COR-L47 (cell line): ENCODE measurements around the gene KIF3B.
"Not testable (repeated sequence)": the region's sequence is repeated elsewhere in the genome, so short reads cannot be mapped to it uniquely, and the experiment has no call there.

ENCODE experiments used
- DNase-seq: peaks from one replicate; lab custom pipeline; 2025; lab: John Stamatoyannopoulos, UW

KIF3B gene

GRCh38 chr20:32330555-32330897, 53.1 kb downstream of the KIF3B start:
- DNase-seq = no peak

GRCh38 chr20:32332614-32333013, 55.2 kb downstream of the KIF3B start:
- DNase-seq = no peak

- no peak for DNase-seq
Observed at GRCh38 chr20:32333181-32333987, 55.9 kb downstream of the KIF3B start.

GRCh38 chr20:32333988-32334885, 56.8 kb downstream of the KIF3B start:
- no peak for DNase-seq

GRCh38 chr20:32336918-32337347, 59.5 kb downstream of the KIF3B start:
- no peak for DNase-seq

GRCh38 chr20:32337937-32338661, 60.6 kb downstream of the KIF3B start:
- DNase-seq = no peak

- DNase-seq = no peak
Observed at GRCh38 chr20:32338665-32339064, 61.2 kb downstream of the KIF3B start.

- DNase-seq = no peak
Observed at GRCh38 chr20:32339116-32339515, 61.7 kb downstream of the KIF3B start.

- DNase-seq = not testable (repeated sequence)
Observed at GRCh38 chr20:32341053-32341452, 63.6 kb downstream of the KIF3B start.

- no peak for DNase-seq
Observed at GRCh38 chr20:32343439-32343838, 66.0 kb downstream of the KIF3B start.

GRCh38 chr20:32344835-32345506, 67.5 kb downstream of the KIF3B start:
- DNase-seq = no peak

GRCh38 chr20:32348207-32348606, 70.8 kb downstream of the KIF3B start:
- DNase-seq = no peak

GRCh38 chr20:32350421-32350820, 73.0 kb downstream of the KIF3B start:
- no peak for DNase-seq

GRCh38 chr20:32352121-32352720, 74.8 kb downstream of the KIF3B start:
- DNase-seq = no peak

- DNase-seq = no peak
Observed at GRCh38 chr20:32353848-32354496, 76.5 kb downstream of the KIF3B start.

- no peak for DNase-seq
Observed at GRCh38 chr20:32354592-32355416, 77.4 kb downstream of the KIF3B start.

GRCh38 chr20:32355417-32355841, 78.0 kb downstream of the KIF3B start:
- DNase-seq = no peak

GRCh38 chr20:32355907-32356621, 78.6 kb downstream of the KIF3B start:
- not testable (repeated sequence) for DNase-seq
